ENCODE results near the gene ZDHHC7.

DNA sequence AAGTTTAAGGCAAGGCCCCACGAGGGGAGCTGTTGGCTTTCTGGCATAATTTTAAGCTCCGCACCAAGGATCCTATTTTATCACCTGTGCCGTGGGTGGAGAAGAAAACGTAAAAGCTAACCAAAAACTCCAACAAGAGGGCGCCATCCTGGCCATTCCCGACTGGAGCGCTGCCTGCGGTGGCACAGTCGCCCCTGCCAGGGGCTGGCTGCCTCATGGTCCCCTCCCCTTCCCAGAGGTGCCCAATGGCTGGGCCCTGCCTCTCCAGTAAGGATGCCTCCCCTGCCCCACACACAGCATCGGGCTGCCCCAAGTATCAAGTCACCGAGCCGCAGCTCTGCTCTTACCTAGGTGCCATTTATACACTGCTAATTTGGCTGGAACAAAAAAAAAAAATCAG is 36.3 kb downstream of the ZDHHC7 start:
- TF ChIP-seq, protein P1, sequence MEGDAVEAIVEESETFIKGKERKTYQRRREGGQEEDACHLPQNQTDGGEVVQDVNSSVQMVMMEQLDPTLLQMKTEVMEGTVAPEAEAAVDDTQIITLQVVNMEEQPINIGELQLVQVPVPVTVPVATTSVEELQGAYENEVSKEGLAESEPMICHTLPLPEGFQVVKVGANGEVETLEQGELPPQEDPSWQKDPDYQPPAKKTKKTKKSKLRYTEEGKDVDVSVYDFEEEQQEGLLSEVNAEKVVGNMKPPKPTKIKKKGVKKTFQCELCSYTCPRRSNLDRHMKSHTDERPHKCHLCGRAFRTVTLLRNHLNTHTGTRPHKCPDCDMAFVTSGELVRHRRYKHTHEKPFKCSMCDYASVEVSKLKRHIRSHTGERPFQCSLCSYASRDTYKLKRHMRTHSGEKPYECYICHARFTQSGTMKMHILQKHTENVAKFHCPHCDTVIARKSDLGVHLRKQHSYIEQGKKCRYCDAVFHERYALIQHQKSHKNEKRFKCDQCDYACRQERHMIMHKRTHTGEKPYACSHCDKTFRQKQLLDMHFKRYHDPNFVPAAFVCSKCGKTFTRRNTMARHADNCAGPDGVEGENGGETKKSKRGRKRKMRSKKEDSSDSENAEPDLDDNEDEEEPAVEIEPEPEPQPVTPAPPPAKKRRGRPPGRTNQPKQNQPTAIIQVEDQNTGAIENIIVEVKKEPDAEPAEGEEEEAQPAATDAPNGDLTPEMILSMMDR (IDR thresholded peaks at IDR 0.05): no peak
- no peak for TF ChIP-seq EP300 (IDR thresholded peaks at IDR 0.05)
